HCT116 (cell line): ENCODE data around the gene SAG. TPM values are rescaled to one million over a fixed set of nuclear protein-coding genes. Genes with fewer than 3 reads are reported as not detected.

Experiments
- ATAC-seq: fragments of 200-7000 bp; cut with Tn5 transposase; 2 replicates; pipeline ENCODE4 v1.9.1; 2020; ENCODE audit warnings: mild to moderate bottlenecking, moderate library complexity
- BruUV-seq: library from RNA; stranded (reverse); fragments of 400-500 nt; replicated peaks from 2 replicates; lab custom pipeline; 2021; lab: Mats Ljungman, UMichigan
- CTCF ChIA-PET: fragments of 300-600 bp; sonication (Branson Sonifier 250); formaldehyde crosslinking; loops from one replicate; lab custom pipeline; 2021; ENCODE audit warnings: antibody characterized with exemption; lab: Charles Lee
- POLR2A ChIA-PET: fragments of 300-600, 350-600 bp; sonication (Branson Sonifier 250); formaldehyde crosslinking; loops from one replicate; lab custom pipeline; 2021; ENCODE audit warnings: antibody characterized with exemption; lab: Charles Lee
- RAD21 ChIA-PET, 2 experiments: fragments of 300-600 bp; sonication (Branson Sonifier 250); formaldehyde crosslinking; loops; one replicate each; lab custom pipeline; 2023; ENCODE audit warnings: low total read pairs in 2 of 2; ENCODE audit not compliant: uncharacterized antibody in 2 of 2, unreplicated experiment in 2 of 2, low non-redundant PET in 1 of 2; lab: Charles Lee
- DNase-seq: peaks from one replicate; pipeline ENCODE4 v3.0.0-alpha.2; 2010; ENCODE audit warnings: low read depth, low spot score
- H2AFZ ChIP-seq: fragments of 200-600 bp; shearing (Covaris generic), sonication (generic); 2 replicates; pipeline ENCODE4 v1.6.1; 2017; ENCODE audit warnings: low read depth, mixed run types, mixed read lengths, antibody characterized with exemption, low read length; ENCODE audit not compliant: poor library complexity, severe bottlenecking
- H3K27ac ChIP-seq: 2 replicates; pipeline ENCODE4 v1.5.1; 2012; ENCODE audit warnings: low read depth, low read length
- H3K27me3 ChIP-seq: fragments of 200-600 bp; sonication (generic); 2 replicates; pipeline ENCODE4 v1.6.1; 2016; ENCODE audit warnings: mixed run types, low read length, mixed read lengths; ENCODE audit not compliant: insufficient read depth
- H3K36me3 ChIP-seq, 2 experiments: fragments of 200-500 bp in 1 of 2; fragments of 200-600 bp in 1 of 2; sonication (Bioruptor generic) in 1 of 2; sonication (generic) in 1 of 2; 2 replicates each; pipeline versions ENCODE4 v1.5.1 to v1.6.1; 2014 to 2016; ENCODE audit warnings: low read length in 2 of 2, inconsistent platforms in 1 of 2, mixed read lengths in 1 of 2, mixed run types in 1 of 2; ENCODE audit not compliant: insufficient read depth in 2 of 2, control insufficient read depth in 1 of 2
- H3K4me1 ChIP-seq, 2 experiments: fragments of 200-600 bp in 1 of 2; sonication (generic) in 1 of 2; 2 replicates each; pipeline versions ENCODE4 v1.5.1 to v1.6.1; 2012 to 2017; ENCODE audit warnings: low read length in 2 of 2, inconsistent platforms in 1 of 2, mild to moderate bottlenecking in 1 of 2, mixed read lengths in 1 of 2, mixed run types in 1 of 2, moderate library complexity in 1 of 2; ENCODE audit not compliant: insufficient read depth in 2 of 2, control insufficient read depth in 1 of 2
- H3K4me2 ChIP-seq: fragments of 200-600 bp; sonication (generic); 2 replicates; pipeline ENCODE4 v1.6.1; 2017; ENCODE audit warnings: mixed run types, low read length, mixed read lengths
- H3K4me3 ChIP-seq, 2 experiments: fragments of 200-600 bp in 1 of 2; sonication (generic) in 1 of 2; replicated peaks in 1 of 2; 2 replicates each; pipeline ENCODE4 v1.5.1; 2011 to 2016; ENCODE audit warnings: low read length in 2 of 2, control low read depth in 1 of 2, low read depth in 1 of 2, mild to moderate bottlenecking in 1 of 2, mixed read lengths in 1 of 2, mixed run types in 1 of 2
- H3K79me2 ChIP-seq: fragments of 200-600 bp; sonication (generic); 2 replicates; pipeline ENCODE4 v1.6.1; 2017; ENCODE audit warnings: mild to moderate bottlenecking, mixed run types, low read length, moderate library complexity, mixed read lengths; ENCODE audit not compliant: insufficient read depth
- H3K9ac ChIP-seq: fragments of 200-600 bp; sonication (generic); 2 replicates; pipeline ENCODE4 v1.6.1; 2016; ENCODE audit warnings: low read length, mixed read lengths
- H3K9me2 ChIP-seq: fragments of 200-600 bp; sonication (generic), shearing (Covaris generic); 2 replicates; pipeline ENCODE4 v1.6.1; 2017; ENCODE audit warnings: mixed run types, mild to moderate bottlenecking, moderate library complexity; ENCODE audit not compliant: insufficient read depth
- H3K9me3 ChIP-seq, 2 experiments: fragments of 200-500 bp in 1 of 2; fragments of 200-600 bp in 1 of 2; sonication (Bioruptor generic) in 1 of 2; sonication (generic) in 1 of 2; 2 replicates each; pipeline ENCODE4 v1.6.1; 2014 to 2017; ENCODE audit warnings: low read length in 2 of 2, mixed read lengths in 2 of 2, inconsistent platforms in 1 of 2, low read depth in 1 of 2, mild to moderate bottlenecking in 1 of 2, mixed run types in 1 of 2, moderate library complexity in 1 of 2; ENCODE audit not compliant: control insufficient read depth in 1 of 2, insufficient read depth in 1 of 2
- H4K20me1 ChIP-seq: fragments of 200-600 bp; sonication (generic), shearing (Covaris generic); 2 replicates; pipeline ENCODE4 v1.6.1; 2017; ENCODE audit warnings: mixed run types, mild to moderate bottlenecking, moderate library complexity; ENCODE audit not compliant: insufficient read depth
- ATF3 ChIP-seq: IDR thresholded peaks from 2 replicates; pipeline ENCODE4 v1.6.1; 2012
- CEBPB ChIP-seq: IDR thresholded peaks from 2 replicates; pipeline ENCODE4 v1.6.1; 2012; ENCODE audit warnings: low read depth
- EGR1 ChIP-seq: IDR thresholded peaks from 2 replicates; pipeline ENCODE4 v1.6.1; 2012; ENCODE audit warnings: low read depth
- SIN3A ChIP-seq: IDR thresholded peaks from 2 replicates; pipeline ENCODE4 v1.6.1; 2012; ENCODE audit warnings: low read depth
- TCF7L2 ChIP-seq: IDR thresholded peaks from 2 replicates; pipeline ENCODE4 v1.7.0; 2011; ENCODE audit warnings: borderline replicate concordance, inconsistent platforms; ENCODE audit not compliant: insufficient read depth, insufficient read length; ENCODE audit errors: extremely low read depth
- YY1 ChIP-seq: IDR thresholded peaks from 2 replicates; pipeline ENCODE4 v1.6.1; 2011; ENCODE audit warnings: low read length, low read depth, moderate library complexity, mild to moderate bottlenecking; ENCODE audit not compliant: insufficient replicate concordance; ENCODE audit errors: extremely low read depth
- ZFX ChIP-seq: fragments of 450-650 bp; IDR thresholded peaks from 2 replicates; pipeline ENCODE4 v1.6.1; 2017
- intact Hi-C: fragments of 100-400 bp; cut with micrococcal nuclease; formaldehyde crosslinking; loops from 2 replicates; pipeline ENCODE4 v1.10.0; 2022
- total RNA-seq: library from RNA; stranded (reverse); gene quantifications from one replicate; pipeline ENCODE4 v1.2.1, GENCODE V29; 2021; ENCODE audit not compliant: unreplicated experiment
- TF ChIP-seq, protein P1 (sequence below): IDR thresholded peaks from 2 replicates; pipeline ENCODE4 v1.6.1; 2012
- TF ChIP-seq, protein P2 (sequence below): IDR thresholded peaks from 2 replicates; pipeline ENCODE4 v1.6.1; 2012; ENCODE audit warnings: low read depth

Gene SAG
- total RNA-seq, 1 experiment from 2014 or later = not detected

DNA sequence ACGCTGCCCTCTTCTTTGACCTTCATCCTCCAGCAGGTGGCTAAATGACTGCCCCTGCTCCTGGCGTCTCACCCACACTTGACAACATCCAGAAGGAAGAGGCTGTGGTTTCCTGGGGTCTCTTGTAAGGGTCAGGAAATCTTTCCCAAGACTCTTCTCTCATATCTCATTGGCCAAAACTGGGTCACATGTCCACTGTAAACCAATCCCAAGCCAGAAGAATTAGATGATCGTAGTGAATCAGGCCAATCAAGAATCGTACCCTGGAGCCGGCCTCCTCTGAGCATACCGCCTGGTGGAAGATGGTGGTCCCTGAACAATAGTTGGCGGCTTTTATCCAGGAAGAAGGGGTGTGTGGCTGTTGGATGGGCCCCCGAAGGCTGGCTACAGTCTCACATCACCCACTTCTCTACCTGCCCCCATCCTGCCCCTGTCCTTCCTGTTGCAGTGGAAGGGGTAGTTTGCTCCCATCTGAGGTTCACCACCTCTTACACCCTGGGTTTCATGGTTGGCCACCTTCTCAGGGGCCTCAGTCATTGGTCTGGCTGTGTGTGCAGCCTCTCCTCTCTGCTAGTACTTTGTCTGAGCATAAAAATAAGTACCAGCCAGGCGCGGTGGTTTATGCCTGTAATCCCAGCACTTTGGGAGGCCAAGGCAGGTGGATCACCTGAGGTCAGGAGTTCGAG, 3.8 kb downstream of the SAG start:
- H3K9me2 ChIP-seq = no peaks in the 10 kb centered on the region
- no peak overlapping the region for H3K9ac ChIP-seq
- no peaks in the 10 kb centered on the region for H3K27me3 ChIP-seq
- POLR2A ChIA-PET = no interaction called here
- ATAC-seq (no peak), DNase-seq (no peak)
- no peaks in the 10 kb centered on the region for H3K79me2 ChIP-seq
- H3K4me3 ChIP-seq = no peak overlapping the region
- no TSS peak for BruUV-seq
- no peak overlapping the region for H3K27ac ChIP-seq
- H2AFZ ChIP-seq = no peak overlapping the region
- H3K4me1 ChIP-seq = peaks cover 0 to 6% of the 10 kb centered on the region in 2 experiments; a peak in 2 of 4 replicates
- TF ChIP-seq SIN3A (no peak), ATF3 (no peak), YY1 (no peak), ZFX (no peak), TCF7L2 (no peak), CEBPB (no peak), EGR1 (no peak)
- TF ChIP-seq, protein P1, sequence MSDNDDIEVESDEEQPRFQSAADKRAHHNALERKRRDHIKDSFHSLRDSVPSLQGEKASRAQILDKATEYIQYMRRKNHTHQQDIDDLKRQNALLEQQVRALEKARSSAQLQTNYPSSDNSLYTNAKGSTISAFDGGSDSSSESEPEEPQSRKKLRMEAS = no peak
- TF ChIP-seq, protein P2, sequence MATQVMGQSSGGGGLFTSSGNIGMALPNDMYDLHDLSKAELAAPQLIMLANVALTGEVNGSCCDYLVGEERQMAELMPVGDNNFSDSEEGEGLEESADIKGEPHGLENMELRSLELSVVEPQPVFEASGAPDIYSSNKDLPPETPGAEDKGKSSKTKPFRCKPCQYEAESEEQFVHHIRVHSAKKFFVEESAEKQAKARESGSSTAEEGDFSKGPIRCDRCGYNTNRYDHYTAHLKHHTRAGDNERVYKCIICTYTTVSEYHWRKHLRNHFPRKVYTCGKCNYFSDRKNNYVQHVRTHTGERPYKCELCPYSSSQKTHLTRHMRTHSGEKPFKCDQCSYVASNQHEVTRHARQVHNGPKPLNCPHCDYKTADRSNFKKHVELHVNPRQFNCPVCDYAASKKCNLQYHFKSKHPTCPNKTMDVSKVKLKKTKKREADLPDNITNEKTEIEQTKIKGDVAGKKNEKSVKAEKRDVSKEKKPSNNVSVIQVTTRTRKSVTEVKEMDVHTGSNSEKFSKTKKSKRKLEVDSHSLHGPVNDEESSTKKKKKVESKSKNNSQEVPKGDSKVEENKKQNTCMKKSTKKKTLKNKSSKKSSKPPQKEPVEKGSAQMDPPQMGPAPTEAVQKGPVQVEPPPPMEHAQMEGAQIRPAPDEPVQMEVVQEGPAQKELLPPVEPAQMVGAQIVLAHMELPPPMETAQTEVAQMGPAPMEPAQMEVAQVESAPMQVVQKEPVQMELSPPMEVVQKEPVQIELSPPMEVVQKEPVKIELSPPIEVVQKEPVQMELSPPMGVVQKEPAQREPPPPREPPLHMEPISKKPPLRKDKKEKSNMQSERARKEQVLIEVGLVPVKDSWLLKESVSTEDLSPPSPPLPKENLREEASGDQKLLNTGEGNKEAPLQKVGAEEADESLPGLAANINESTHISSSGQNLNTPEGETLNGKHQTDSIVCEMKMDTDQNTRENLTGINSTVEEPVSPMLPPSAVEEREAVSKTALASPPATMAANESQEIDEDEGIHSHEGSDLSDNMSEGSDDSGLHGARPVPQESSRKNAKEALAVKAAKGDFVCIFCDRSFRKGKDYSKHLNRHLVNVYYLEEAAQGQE = no peak
- RAD21 ChIA-PET = no interaction called here
- H3K4me2 ChIP-seq = no peak overlapping the region
- intact Hi-C loops = no loop called here
- H3K9me3 ChIP-seq = no peaks in the 10 kb centered on the region
- CTCF ChIA-PET = no interaction called here
- H4K20me1 ChIP-seq = no peaks in the 10 kb centered on the region
- H3K36me3 ChIP-seq = no peaks in the 10 kb centered on the region
